ENCODE results near the gene ADORA2A.

DNA sequence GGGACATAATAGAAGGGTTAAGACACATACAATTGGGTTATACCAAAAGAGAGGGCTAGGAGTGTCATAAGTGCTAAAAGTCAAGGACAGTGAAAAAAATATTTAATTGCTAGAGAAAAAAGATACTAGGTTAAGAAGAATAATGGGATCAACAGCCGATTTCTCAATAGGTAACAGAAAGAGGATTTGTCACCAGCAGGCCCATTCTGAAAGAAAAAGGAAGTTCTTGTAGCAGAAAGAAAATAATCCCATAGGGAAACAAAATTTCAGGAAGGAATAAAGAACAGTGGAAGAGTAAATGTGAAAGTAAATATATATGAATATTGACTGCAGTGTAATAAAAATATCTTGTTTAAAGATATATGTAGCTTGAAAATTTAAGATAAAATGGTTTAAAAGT is 43.3 kb upstream of the ADORA2A start:
- TF ChIP-seq NPAS2 (CRISPR knock-in tag; IDR thresholded peaks at IDR 0.05; ENCODE audit: borderline replicate concordance) = no peak
- TF ChIP-seq, protein P1, sequence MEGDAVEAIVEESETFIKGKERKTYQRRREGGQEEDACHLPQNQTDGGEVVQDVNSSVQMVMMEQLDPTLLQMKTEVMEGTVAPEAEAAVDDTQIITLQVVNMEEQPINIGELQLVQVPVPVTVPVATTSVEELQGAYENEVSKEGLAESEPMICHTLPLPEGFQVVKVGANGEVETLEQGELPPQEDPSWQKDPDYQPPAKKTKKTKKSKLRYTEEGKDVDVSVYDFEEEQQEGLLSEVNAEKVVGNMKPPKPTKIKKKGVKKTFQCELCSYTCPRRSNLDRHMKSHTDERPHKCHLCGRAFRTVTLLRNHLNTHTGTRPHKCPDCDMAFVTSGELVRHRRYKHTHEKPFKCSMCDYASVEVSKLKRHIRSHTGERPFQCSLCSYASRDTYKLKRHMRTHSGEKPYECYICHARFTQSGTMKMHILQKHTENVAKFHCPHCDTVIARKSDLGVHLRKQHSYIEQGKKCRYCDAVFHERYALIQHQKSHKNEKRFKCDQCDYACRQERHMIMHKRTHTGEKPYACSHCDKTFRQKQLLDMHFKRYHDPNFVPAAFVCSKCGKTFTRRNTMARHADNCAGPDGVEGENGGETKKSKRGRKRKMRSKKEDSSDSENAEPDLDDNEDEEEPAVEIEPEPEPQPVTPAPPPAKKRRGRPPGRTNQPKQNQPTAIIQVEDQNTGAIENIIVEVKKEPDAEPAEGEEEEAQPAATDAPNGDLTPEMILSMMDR (IDR thresholded peaks at IDR 0.05) = no peak
- TF ChIP-seq, protein P2, sequence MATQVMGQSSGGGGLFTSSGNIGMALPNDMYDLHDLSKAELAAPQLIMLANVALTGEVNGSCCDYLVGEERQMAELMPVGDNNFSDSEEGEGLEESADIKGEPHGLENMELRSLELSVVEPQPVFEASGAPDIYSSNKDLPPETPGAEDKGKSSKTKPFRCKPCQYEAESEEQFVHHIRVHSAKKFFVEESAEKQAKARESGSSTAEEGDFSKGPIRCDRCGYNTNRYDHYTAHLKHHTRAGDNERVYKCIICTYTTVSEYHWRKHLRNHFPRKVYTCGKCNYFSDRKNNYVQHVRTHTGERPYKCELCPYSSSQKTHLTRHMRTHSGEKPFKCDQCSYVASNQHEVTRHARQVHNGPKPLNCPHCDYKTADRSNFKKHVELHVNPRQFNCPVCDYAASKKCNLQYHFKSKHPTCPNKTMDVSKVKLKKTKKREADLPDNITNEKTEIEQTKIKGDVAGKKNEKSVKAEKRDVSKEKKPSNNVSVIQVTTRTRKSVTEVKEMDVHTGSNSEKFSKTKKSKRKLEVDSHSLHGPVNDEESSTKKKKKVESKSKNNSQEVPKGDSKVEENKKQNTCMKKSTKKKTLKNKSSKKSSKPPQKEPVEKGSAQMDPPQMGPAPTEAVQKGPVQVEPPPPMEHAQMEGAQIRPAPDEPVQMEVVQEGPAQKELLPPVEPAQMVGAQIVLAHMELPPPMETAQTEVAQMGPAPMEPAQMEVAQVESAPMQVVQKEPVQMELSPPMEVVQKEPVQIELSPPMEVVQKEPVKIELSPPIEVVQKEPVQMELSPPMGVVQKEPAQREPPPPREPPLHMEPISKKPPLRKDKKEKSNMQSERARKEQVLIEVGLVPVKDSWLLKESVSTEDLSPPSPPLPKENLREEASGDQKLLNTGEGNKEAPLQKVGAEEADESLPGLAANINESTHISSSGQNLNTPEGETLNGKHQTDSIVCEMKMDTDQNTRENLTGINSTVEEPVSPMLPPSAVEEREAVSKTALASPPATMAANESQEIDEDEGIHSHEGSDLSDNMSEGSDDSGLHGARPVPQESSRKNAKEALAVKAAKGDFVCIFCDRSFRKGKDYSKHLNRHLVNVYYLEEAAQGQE (IDR thresholded peaks at IDR 0.05) = no peak
- TF ChIP-seq RCOR1 (IDR thresholded peaks at IDR 0.05; ENCODE audit: low read depth, low read length) = no peak
- TF ChIP-seq POLR2AphosphoS2 (conservative IDR thresholded peaks at IDR 0.05; ENCODE audit: low read length) = no peak

Data from A549 (cell line).